ENCODE data around the gene BBS12.

BBS12 gene

DNA sequence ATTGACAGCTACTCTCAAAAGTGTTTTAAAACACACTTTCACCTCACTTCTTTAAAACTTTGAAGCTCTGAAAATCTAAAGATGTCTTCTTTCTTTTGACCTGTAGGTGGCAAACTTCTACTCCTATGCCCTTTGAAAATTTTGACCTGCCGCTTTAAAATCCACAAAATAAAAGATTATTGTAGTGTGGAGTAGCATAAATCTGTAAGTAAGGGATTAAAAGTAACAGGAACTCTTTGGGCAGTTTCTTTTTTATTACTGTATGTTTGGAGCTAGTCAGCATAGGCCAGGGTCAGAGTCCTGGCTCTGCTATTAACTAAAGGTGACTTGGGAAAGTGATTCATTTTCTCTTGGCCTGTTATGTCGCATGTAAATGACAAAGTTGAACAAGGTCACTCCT is 25.5 kb downstream of the BBS12 start:
- no peaks in the 10 kb centered on the region for H3F3A ChIP-seq (ENCODE audit: low read depth)
- no peaks in the 10 kb centered on the region for H3K4me1 ChIP-seq (ENCODE audit: insufficient read depth, low read length, poor library complexity, severe bottlenecking)
- no peaks in the 10 kb centered on the region for H3K79me2 ChIP-seq (ENCODE audit: insufficient read depth, low read length)
- no peaks in the 10 kb centered on the region for H3K9me2 ChIP-seq (replicated peaks; ENCODE audit: low read depth, low read length)
- no peak overlapping the region for H3K4me3 ChIP-seq (ENCODE audit: low read length, poor library complexity, severe bottlenecking)
- no peaks in the 10 kb centered on the region for H3K9me3 ChIP-seq (ENCODE audit: insufficient read depth, low read depth, low read length)
- peak overlapping the region; percentile 75 for H2AFZ ChIP-seq (ENCODE audit: low read length)
- H4K20me1 ChIP-seq (ENCODE audit: insufficient read depth, low read length, poor library complexity, severe bottlenecking): no peaks in the 10 kb centered on the region
- no peaks in the 10 kb centered on the region for H3K36me3 ChIP-seq (ENCODE audit: insufficient read depth, low read length)
- TF ChIP-seq EZH2phosphoT487 (IDR thresholded peaks at IDR 0.05; ENCODE audit: borderline replicate concordance): no peak
- TF ChIP-seq, protein P1, sequence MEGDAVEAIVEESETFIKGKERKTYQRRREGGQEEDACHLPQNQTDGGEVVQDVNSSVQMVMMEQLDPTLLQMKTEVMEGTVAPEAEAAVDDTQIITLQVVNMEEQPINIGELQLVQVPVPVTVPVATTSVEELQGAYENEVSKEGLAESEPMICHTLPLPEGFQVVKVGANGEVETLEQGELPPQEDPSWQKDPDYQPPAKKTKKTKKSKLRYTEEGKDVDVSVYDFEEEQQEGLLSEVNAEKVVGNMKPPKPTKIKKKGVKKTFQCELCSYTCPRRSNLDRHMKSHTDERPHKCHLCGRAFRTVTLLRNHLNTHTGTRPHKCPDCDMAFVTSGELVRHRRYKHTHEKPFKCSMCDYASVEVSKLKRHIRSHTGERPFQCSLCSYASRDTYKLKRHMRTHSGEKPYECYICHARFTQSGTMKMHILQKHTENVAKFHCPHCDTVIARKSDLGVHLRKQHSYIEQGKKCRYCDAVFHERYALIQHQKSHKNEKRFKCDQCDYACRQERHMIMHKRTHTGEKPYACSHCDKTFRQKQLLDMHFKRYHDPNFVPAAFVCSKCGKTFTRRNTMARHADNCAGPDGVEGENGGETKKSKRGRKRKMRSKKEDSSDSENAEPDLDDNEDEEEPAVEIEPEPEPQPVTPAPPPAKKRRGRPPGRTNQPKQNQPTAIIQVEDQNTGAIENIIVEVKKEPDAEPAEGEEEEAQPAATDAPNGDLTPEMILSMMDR (conservative IDR thresholded peaks at IDR 0.05; ENCODE audit: low read length): peak; percentile 89
- H3K4me2 ChIP-seq (ENCODE audit: low read depth, low read length, poor library complexity, severe bottlenecking): peak overlapping the region; percentile 11
- H3K27me3 ChIP-seq (ENCODE audit: insufficient read depth, low read length, poor library complexity, severe bottlenecking): no peaks in the 10 kb centered on the region
- no peak overlapping the region for H3K9ac ChIP-seq (ENCODE audit: low read depth, low read length, poor library complexity, severe bottlenecking)

DNA sequence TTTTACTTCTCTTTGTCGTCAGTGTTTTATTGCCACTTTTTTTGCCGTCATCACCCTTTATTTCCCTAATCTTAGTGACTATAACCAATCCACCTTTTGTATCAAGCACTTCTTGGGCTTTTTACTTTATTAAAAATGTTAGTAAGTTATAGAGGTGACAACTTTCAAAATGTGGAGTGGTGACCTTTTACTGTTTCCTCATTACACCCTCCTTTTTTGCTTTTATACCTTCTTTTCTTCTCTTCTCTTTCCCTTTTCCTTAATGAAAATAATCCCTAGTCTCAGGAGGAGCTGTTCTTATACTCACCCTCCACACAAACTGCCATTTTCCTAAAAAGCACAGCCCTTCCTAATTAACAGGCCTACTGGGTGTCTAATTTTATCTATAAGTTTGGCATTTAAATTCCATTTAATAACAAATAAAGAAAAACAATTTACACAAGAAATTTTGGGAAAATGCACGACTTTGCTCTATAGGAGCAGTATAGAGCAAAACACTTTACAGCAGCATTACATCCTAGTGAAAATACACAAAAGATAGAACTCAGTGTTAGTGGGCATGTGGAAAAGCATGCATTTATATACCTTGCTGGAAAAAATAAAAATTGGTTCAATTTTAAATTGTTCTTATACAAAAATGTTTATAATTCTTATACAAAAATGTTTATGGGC is 27.3 kb downstream of the BBS12 start:
- no peak overlapping the region for H3K4me2 ChIP-seq (ENCODE audit: low read depth, low read length, poor library complexity, severe bottlenecking)
- H3K36me3 ChIP-seq (ENCODE audit: insufficient read depth, low read length): no peaks in the 10 kb centered on the region
- no peaks in the 10 kb centered on the region for H3K4me1 ChIP-seq (ENCODE audit: insufficient read depth, low read length, poor library complexity, severe bottlenecking)
- H3K79me2 ChIP-seq (ENCODE audit: insufficient read depth, low read length): no peaks in the 10 kb centered on the region
- no peaks in the 10 kb centered on the region for H3K9me3 ChIP-seq (ENCODE audit: insufficient read depth, low read depth, low read length)
- no peak overlapping the region for H3K9ac ChIP-seq (ENCODE audit: low read depth, low read length, poor library complexity, severe bottlenecking)
- no peaks in the 10 kb centered on the region for H3F3A ChIP-seq (ENCODE audit: low read depth)
- H3K9me2 ChIP-seq (replicated peaks; ENCODE audit: low read depth, low read length): no peaks in the 10 kb centered on the region
- TF ChIP-seq EZH2phosphoT487 (IDR thresholded peaks at IDR 0.05; ENCODE audit: borderline replicate concordance): no peak
- TF ChIP-seq, protein P1 (conservative IDR thresholded peaks at IDR 0.05; ENCODE audit: low read length): peak; percentile 32
- no peak overlapping the region for H3K4me3 ChIP-seq (ENCODE audit: low read length, poor library complexity, severe bottlenecking)
- H2AFZ ChIP-seq (ENCODE audit: low read length): 0 out of 2 replicates have a peak overlapping the region, but pooled peaks have one; percentile 43
- no peaks in the 10 kb centered on the region for H3K27me3 ChIP-seq (ENCODE audit: insufficient read depth, low read length, poor library complexity, severe bottlenecking)
- H4K20me1 ChIP-seq (ENCODE audit: insufficient read depth, low read length, poor library complexity, severe bottlenecking): no peaks in the 10 kb centered on the region

DNA sequence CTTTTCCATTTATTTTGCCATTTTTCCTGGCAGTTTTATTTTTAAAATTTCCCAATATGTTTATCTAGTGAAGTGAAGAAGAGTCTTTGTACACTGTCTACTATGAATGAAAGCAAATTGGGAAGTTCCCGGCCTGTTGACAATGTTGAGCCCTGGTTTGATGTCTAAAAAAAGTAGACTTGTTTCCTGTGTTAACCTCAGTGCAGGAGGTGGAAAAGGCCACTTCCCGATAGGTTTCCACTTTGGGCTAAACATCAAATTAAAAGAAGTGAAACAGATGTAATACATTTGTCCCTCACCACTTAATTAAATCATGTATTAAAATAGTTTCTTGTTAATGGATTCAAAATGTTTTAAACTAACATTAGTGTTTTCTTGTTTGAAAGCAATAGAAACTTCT is 30.0 kb downstream of the BBS12 start:
- no peak overlapping the region for H3K9ac ChIP-seq (ENCODE audit: low read depth, low read length, poor library complexity, severe bottlenecking)
- no peaks in the 10 kb centered on the region for H3K27me3 ChIP-seq (ENCODE audit: insufficient read depth, low read length, poor library complexity, severe bottlenecking)
- TF ChIP-seq EZH2phosphoT487 (IDR thresholded peaks at IDR 0.05; ENCODE audit: borderline replicate concordance): no peak
- TF ChIP-seq, protein P1 (conservative IDR thresholded peaks at IDR 0.05; ENCODE audit: low read length): no peak
- H4K20me1 ChIP-seq (ENCODE audit: insufficient read depth, low read length, poor library complexity, severe bottlenecking): no peaks in the 10 kb centered on the region
- no peaks in the 10 kb centered on the region for H3K9me2 ChIP-seq (replicated peaks; ENCODE audit: low read depth, low read length)
- no peaks in the 10 kb centered on the region for H3K4me1 ChIP-seq (ENCODE audit: insufficient read depth, low read length, poor library complexity, severe bottlenecking)
- no peaks in the 10 kb centered on the region for H3K79me2 ChIP-seq (ENCODE audit: insufficient read depth, low read length)
- H3F3A ChIP-seq (ENCODE audit: low read depth): no peaks in the 10 kb centered on the region
- no peak overlapping the region for H3K4me3 ChIP-seq (ENCODE audit: low read length, poor library complexity, severe bottlenecking)
- no peak overlapping the region for H3K4me2 ChIP-seq (ENCODE audit: low read depth, low read length, poor library complexity, severe bottlenecking)
- H3K36me3 ChIP-seq (ENCODE audit: insufficient read depth, low read length): no peaks in the 10 kb centered on the region
- H2AFZ ChIP-seq (ENCODE audit: low read length): no peak overlapping the region
- H3K9me3 ChIP-seq (ENCODE audit: insufficient read depth, low read depth, low read length): no peaks in the 10 kb centered on the region
